ENCODE measurements around the gene CYP4V2. TPM values are rescaled to one million over a fixed set of nuclear protein-coding genes. Genes with fewer than 3 reads are reported as not detected.
A peak's percentile ranks its signal among the peaks of the same experiment; 100 is the strongest.

The CYP4V2 gene
- total RNA-seq, result 8.7 and 9.7 TPM in 2 replicates

GRCh38 chr4:186191200-186192065 lies at the start of gene CYP4V2:
TSS of gene CYP4V2 (plus strand) at chr4:186191567. CDS start at chr4:186191824, 257 bp downstream.
- H3K36me3 Mint-ChIP-seq (ENCODE audit: low read depth), result peaks cover 6% of the 10 kb centered on the region
- H3K27me3 Mint-ChIP-seq, result no peaks in the 10 kb centered on the region
- peaks cover 23% of the 10 kb centered on the region for H3K4me1 Mint-ChIP-seq
- H3K27ac Mint-ChIP-seq, result peak within 1 kb of the TSS; percentile 94
- intact Hi-C loops (cut with micrococcal nuclease), result loop anchor here (2.0 to 10.0 kb wide), 5 partner anchors 31 to 987 kb away; partner anchors contain the start of genes CCDC110, CFAP97, SNX25 and TLR3
- H3K4me3 Mint-ChIP-seq, result peak within 1 kb of the TSS; percentile 97
- DNase-seq, result peak; percentile 98
- no peaks in the 10 kb centered on the region for H3K9me3 Mint-ChIP-seq

- intact Hi-C loops (cut with micrococcal nuclease), result loop anchor here (2.0 kb wide), 1 partner anchor 46 kb away; the partner anchor contains the start of gene CYP4V2
- Mint-ChIP-seq H3K36me3 (ENCODE audit: low read depth) (peaks cover 3% of the 10 kb centered on the region), H3K27ac (peak overlapping the region; percentile 48), H3K4me3 (peak overlapping the region; percentile 82), H3K9me3 (no peaks in the 10 kb centered on the region), H3K4me1 (peaks cover 7% of the 10 kb centered on the region), H3K27me3 (peaks cover 57% of the 10 kb centered on the region)
- peak; percentile 64 for DNase-seq
Measured at GRCh38 chr4:186144198-186144945, 47.0 kb upstream of the CYP4V2 start.

GRCh38 chr4:186144946-186145569 lies 46.3 kb upstream of the CYP4V2 start:
- Mint-ChIP-seq H3K4me1 (peaks cover 7% of the 10 kb centered on the region), H3K4me3 (peak overlapping the region; percentile 77), H3K9me3 (no peaks in the 10 kb centered on the region), H3K27me3 (peaks cover 57% of the 10 kb centered on the region), H3K27ac (no peak overlapping the region), H3K36me3 (ENCODE audit: low read depth) (peaks cover 3% of the 10 kb centered on the region)
- DNase-seq, result peak; percentile 67
- intact Hi-C loops (cut with micrococcal nuclease), result loop anchor here (2.0 kb wide), 1 partner anchor 46 kb away; the partner anchor contains the start of gene CYP4V2

GRCh38 chr4:186146458-186146857 lies 44.9 kb upstream of the CYP4V2 start:
- H3K36me3 Mint-ChIP-seq (ENCODE audit: low read depth), result peaks cover 3% of the 10 kb centered on the region
- no peaks in the 10 kb centered on the region for H3K9me3 Mint-ChIP-seq
- peaks cover 52% of the 10 kb centered on the region for H3K27me3 Mint-ChIP-seq
- intact Hi-C loops (cut with micrococcal nuclease), result no loop called here
- H3K27ac Mint-ChIP-seq, result no peak overlapping the region
- H3K4me3 Mint-ChIP-seq, result no peak overlapping the region
- DNase-seq, result no peak
- peaks cover 7% of the 10 kb centered on the region for H3K4me1 Mint-ChIP-seq

- peaks cover 36% of the 10 kb centered on the region for H3K27me3 Mint-ChIP-seq
- peaks cover 3% of the 10 kb centered on the region for H3K36me3 Mint-ChIP-seq (ENCODE audit: low read depth)
- no peak overlapping the region for H3K27ac Mint-ChIP-seq
- DNase-seq, result no peak
- H3K9me3 Mint-ChIP-seq, result no peaks in the 10 kb centered on the region
- H3K4me3 Mint-ChIP-seq, result no peak overlapping the region
- intact Hi-C loops (cut with micrococcal nuclease), result no loop called here
- peaks cover 7% of the 10 kb centered on the region for H3K4me1 Mint-ChIP-seq
Measured at GRCh38 chr4:186148336-186148975, 42.9 kb upstream of the CYP4V2 start.

GRCh38 chr4:186149872-186150271 lies 41.5 kb upstream of the CYP4V2 start:
- Mint-ChIP-seq H3K27me3 (peaks cover 27% of the 10 kb centered on the region), H3K4me1 (peaks cover 3% of the 10 kb centered on the region), H3K36me3 (ENCODE audit: low read depth) (no peaks in the 10 kb centered on the region), H3K27ac (no peak overlapping the region), H3K9me3 (no peaks in the 10 kb centered on the region), H3K4me3 (no peak overlapping the region)
- intact Hi-C loops (cut with micrococcal nuclease), result no loop called here
- peak; percentile 77 for DNase-seq

- no peak overlapping the region for H3K27ac Mint-ChIP-seq
Measured at GRCh38 chr4:186150926-186151325, 40.4 kb upstream of the CYP4V2 start.

GRCh38 chr4:186151499-186151898 lies 39.9 kb upstream of the CYP4V2 start:
- Mint-ChIP-seq H3K4me1 (peaks cover 6% of the 10 kb centered on the region), H3K36me3 (ENCODE audit: low read depth) (no peaks in the 10 kb centered on the region), H3K27me3 (peaks cover 14% of the 10 kb centered on the region), H3K4me3 (no peak overlapping the region), H3K9me3 (no peaks in the 10 kb centered on the region), H3K27ac (no peak overlapping the region)
- no peak for DNase-seq
- intact Hi-C loops (cut with micrococcal nuclease), result no loop called here

More at GRCh38 chr4:186150926-186151325, 40.4 kb upstream of the CYP4V2 start:
- H3K4me1 Mint-ChIP-seq, result peaks cover 6% of the 10 kb centered on the region
- intact Hi-C loops (cut with micrococcal nuclease), result no loop called here
- no peak overlapping the region for H3K4me3 Mint-ChIP-seq
- DNase-seq, result no peak
- H3K9me3 Mint-ChIP-seq, result no peaks in the 10 kb centered on the region
- H3K27me3 Mint-ChIP-seq, result peaks cover 20% of the 10 kb centered on the region
- no peaks in the 10 kb centered on the region for H3K36me3 Mint-ChIP-seq (ENCODE audit: low read depth)

GRCh38 chr4:186158021-186158813 lies 33.1 kb upstream of the CYP4V2 start:
- H3K4me3 Mint-ChIP-seq, result no peak overlapping the region
- no peak overlapping the region for H3K27ac Mint-ChIP-seq
- H3K27me3 Mint-ChIP-seq, result peaks cover 2% of the 10 kb centered on the region
- H3K4me1 Mint-ChIP-seq, result peaks cover 10% of the 10 kb centered on the region
- H3K36me3 Mint-ChIP-seq (ENCODE audit: low read depth), result no peaks in the 10 kb centered on the region
- no peak for DNase-seq
- intact Hi-C loops (cut with micrococcal nuclease), result no loop called here
- no peaks in the 10 kb centered on the region for H3K9me3 Mint-ChIP-seq

GRCh38 chr4:186158966-186159365 lies 32.4 kb upstream of the CYP4V2 start:
- DNase-seq, result no peak
- H3K27me3 Mint-ChIP-seq, result peaks cover 2% of the 10 kb centered on the region
- intact Hi-C loops (cut with micrococcal nuclease), result no loop called here
- H3K4me3 Mint-ChIP-seq, result no peak overlapping the region
- H3K4me1 Mint-ChIP-seq, result peaks cover 10% of the 10 kb centered on the region
- H3K27ac Mint-ChIP-seq, result no peak overlapping the region
- H3K9me3 Mint-ChIP-seq, result no peaks in the 10 kb centered on the region
- no peaks in the 10 kb centered on the region for H3K36me3 Mint-ChIP-seq (ENCODE audit: low read depth)

- Mint-ChIP-seq H3K4me1 (peaks cover 10% of the 10 kb centered on the region), H3K9me3 (no peaks in the 10 kb centered on the region), H3K27ac (no peak overlapping the region), H3K4me3 (no peak overlapping the region), H3K27me3 (peaks cover 2% of the 10 kb centered on the region), H3K36me3 (ENCODE audit: low read depth) (no peaks in the 10 kb centered on the region)
- intact Hi-C loops (cut with micrococcal nuclease), result loop anchor here (2.0 kb wide), 1 partner anchor 31 kb away; the partner anchor contains the start of gene CYP4V2
- DNase-seq, result no peak
Measured at GRCh38 chr4:186159613-186160012, 31.8 kb upstream of the CYP4V2 start.

GRCh38 chr4:186161138-186161537 lies 30.2 kb upstream of the CYP4V2 start:
- H3K36me3 Mint-ChIP-seq (ENCODE audit: low read depth), result no peaks in the 10 kb centered on the region
- peak overlapping the region; percentile 61 for H3K4me3 Mint-ChIP-seq
- no peaks in the 10 kb centered on the region for H3K27me3 Mint-ChIP-seq
- peak overlapping the region; percentile 61 for H3K27ac Mint-ChIP-seq
- no peaks in the 10 kb centered on the region for H3K9me3 Mint-ChIP-seq
- intact Hi-C loops (cut with micrococcal nuclease), result loop anchor here (2.0 kb wide), 1 partner anchor 30 kb away; the partner anchor contains the start of gene CYP4V2
- H3K4me1 Mint-ChIP-seq, result peaks cover 4% of the 10 kb centered on the region
- peak; percentile 84 for DNase-seq

Measured in activated CD4-positive, alpha-beta T cell treated with anti-CD3 and anti-CD28 coated beads, Interleukin-2, amount 10 ng/mL, durations not matched to agents 24 days and 14 days (primary cell).